Measurements from ENCODE around the gene KIAA0753.

- no peak for TF ChIP-seq POLR2A (IDR thresholded peaks at IDR 0.05; ENCODE audit: extremely low read depth, insufficient read length)
- TF ChIP-seq CTCF (IDR thresholded peaks at IDR 0.05; ENCODE audit: low read depth, low read length), result no peak
- no peak for TF ChIP-seq MYC (IDR thresholded peaks at IDR 0.05; ENCODE audit: low read depth, low read length)
Observed at GRCh38 chr17:6548034-6548433, 92.5 kb downstream of the KIAA0753 start.

All from NB4 (cell line).